Measurements from ENCODE around the gene PATJ.

Gene PATJ

DNA sequence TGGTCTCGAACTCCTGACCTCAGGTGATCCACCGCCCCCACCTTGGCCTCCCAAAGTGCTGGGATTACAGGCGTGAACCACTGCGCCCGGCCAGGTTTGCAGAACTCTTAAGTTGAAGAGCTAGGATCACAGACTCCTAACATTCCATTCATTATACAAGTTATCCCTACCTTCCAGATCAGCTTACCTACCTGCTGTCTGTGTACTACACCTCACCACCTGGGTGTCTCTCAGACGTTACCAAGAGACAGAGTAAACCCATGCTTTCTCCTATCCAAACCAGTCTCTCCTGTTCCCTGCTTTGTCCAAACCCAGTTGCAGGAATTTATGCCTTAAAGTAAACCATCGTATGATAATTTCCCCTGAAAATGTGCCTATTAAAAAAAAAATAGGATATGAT, 329.4 kb downstream of the PATJ start:
- no peak overlapping the region for H3K4me2 ChIP-seq (ENCODE audit: low read length)
- TF ChIP-seq, protein P1, sequence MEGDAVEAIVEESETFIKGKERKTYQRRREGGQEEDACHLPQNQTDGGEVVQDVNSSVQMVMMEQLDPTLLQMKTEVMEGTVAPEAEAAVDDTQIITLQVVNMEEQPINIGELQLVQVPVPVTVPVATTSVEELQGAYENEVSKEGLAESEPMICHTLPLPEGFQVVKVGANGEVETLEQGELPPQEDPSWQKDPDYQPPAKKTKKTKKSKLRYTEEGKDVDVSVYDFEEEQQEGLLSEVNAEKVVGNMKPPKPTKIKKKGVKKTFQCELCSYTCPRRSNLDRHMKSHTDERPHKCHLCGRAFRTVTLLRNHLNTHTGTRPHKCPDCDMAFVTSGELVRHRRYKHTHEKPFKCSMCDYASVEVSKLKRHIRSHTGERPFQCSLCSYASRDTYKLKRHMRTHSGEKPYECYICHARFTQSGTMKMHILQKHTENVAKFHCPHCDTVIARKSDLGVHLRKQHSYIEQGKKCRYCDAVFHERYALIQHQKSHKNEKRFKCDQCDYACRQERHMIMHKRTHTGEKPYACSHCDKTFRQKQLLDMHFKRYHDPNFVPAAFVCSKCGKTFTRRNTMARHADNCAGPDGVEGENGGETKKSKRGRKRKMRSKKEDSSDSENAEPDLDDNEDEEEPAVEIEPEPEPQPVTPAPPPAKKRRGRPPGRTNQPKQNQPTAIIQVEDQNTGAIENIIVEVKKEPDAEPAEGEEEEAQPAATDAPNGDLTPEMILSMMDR (IDR thresholded peaks at IDR 0.05) = no peak
- no peaks in the 10 kb centered on the region for H3K27me3 ChIP-seq (ENCODE audit: control insufficient read depth, insufficient read depth, low read length)
- H3K79me2 ChIP-seq = no peaks in the 10 kb centered on the region
- H2AFZ ChIP-seq = no peak overlapping the region
- H3K4me3 ChIP-seq (ENCODE audit: low read depth, low read length) = no peak overlapping the region
- H3K9me3 ChIP-seq (ENCODE audit: control insufficient read depth, low read length) = no peaks in the 10 kb centered on the region
- peaks cover 4% of the 10 kb centered on the region for H3K4me1 ChIP-seq
- no peaks in the 10 kb centered on the region for H3K36me3 ChIP-seq (ENCODE audit: control insufficient read depth, insufficient read depth, low read length)
- H3K9ac ChIP-seq = no peak overlapping the region
- no peak overlapping the region for H3K27ac ChIP-seq

DNA sequence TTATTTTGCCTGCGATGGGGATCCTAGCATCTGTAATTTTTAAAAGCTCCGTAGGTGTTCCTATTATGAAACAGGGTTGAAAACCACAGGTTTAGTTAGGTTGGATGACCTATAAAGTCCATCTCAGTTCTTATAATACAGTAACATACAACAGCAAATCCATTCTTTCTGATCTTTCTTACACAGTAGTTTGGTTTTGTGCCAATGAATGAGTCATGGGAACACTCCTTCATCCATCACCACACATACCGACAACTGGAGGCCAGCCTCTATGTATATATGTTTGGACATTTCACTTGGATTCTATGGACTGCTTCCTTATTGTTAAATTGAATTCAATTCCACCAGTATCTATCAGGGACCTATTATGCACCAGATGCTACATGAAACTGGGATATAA, 334.0 kb downstream of the PATJ start:
- H3K4me2 ChIP-seq (ENCODE audit: low read length) = no peak overlapping the region
- H3K9ac ChIP-seq = no peak overlapping the region
- TF ChIP-seq, protein P1 (IDR thresholded peaks at IDR 0.05) = no peak
- no peak overlapping the region for H2AFZ ChIP-seq
- H3K36me3 ChIP-seq (ENCODE audit: control insufficient read depth, insufficient read depth, low read length) = no peaks in the 10 kb centered on the region
- no peaks in the 10 kb centered on the region for H3K27me3 ChIP-seq (ENCODE audit: control insufficient read depth, insufficient read depth, low read length)
- no peaks in the 10 kb centered on the region for H3K9me3 ChIP-seq (ENCODE audit: control insufficient read depth, low read length)
- no peaks in the 10 kb centered on the region for H3K79me2 ChIP-seq
- no peak overlapping the region for H3K4me3 ChIP-seq (ENCODE audit: low read depth, low read length)
- H3K27ac ChIP-seq = no peak overlapping the region
- no peaks in the 10 kb centered on the region for H3K4me1 ChIP-seq

DNA sequence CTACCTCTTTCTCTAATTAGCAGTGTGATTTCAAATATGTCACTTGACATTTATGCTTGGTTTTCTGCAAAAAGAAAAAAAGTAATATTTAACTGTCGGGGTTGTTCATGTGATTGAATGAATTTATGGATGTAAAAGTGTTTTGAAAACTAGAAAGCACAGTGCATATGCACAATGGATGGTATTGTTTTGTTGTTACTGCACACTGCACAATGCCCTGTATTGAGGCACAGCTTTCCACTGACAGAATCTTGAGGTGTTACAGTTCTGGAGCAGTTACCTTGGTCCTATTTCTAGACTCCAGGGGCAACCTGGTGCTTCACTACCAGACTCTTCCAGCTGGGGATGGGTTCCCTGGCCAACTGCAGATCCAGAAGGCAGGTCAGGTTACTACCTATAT, 335.5 kb downstream of the PATJ start:
- no peak overlapping the region for H3K4me3 ChIP-seq (ENCODE audit: low read depth, low read length)
- TF ChIP-seq, protein P1 (IDR thresholded peaks at IDR 0.05) = no peak

DNA sequence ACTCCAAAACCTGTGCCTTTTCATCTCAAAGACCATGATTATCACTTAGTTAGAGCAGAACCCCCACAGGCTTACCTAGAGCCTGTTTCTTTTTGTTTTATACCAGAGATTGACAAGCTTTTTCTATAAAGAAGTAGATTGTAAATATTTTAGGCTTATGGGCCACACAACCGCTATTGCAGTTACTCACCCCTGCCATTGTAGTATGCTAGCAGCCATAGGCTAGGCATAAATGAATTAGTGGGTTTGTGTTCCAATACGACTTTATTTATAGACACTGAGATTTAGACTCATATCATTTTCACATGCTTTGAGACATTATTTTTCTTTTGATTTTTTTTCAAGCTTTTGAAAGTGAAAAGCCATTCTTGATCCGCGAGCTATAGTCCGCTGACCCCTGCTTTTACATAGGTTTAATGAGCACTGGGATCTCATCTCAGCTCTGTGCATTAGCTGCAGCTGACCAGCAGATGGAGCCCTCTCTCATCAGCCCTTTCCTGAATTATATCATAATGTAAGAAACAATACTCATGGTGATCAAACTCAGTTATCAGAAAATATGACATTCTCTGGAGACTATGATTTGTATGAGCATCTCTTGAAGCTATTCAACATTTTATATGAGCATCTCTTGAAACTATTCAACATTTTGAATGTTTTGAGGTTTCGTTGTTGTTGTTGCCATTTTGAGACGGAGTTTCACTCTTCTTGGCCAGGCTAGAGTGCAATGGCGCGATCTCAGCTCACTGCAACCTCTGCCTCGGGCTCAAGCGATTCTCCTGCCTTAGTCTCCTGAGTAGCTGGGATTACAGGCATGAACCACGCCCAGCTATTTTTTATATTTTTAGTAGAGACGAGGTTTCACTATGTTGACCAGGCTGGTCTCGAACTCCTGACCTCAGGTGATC, 340.4 kb downstream of the PATJ start:
- Histone ChIP-seq H3K9me3 (ENCODE audit: control insufficient read depth, low read length) (no peaks in the 10 kb centered on the region), H3K4me3 (ENCODE audit: low read depth, low read length) (no peak overlapping the region), H3K27me3 (ENCODE audit: control insufficient read depth, insufficient read depth, low read length) (no peaks in the 10 kb centered on the region), H3K9ac (no peak overlapping the region), H2AFZ (no peak overlapping the region), H3K36me3 (ENCODE audit: control insufficient read depth, insufficient read depth, low read length) (no peaks in the 10 kb centered on the region), H3K27ac (no peak overlapping the region), H3K79me2 (no peaks in the 10 kb centered on the region), H3K4me1 (no peaks in the 10 kb centered on the region), H3K4me2 (ENCODE audit: low read length) (no peak overlapping the region)
- TF ChIP-seq, protein P1 (IDR thresholded peaks at IDR 0.05) = peak; percentile 70

More for the DNA sequence above, 335.5 kb downstream of the PATJ start:
- Histone ChIP-seq H3K9me3 (ENCODE audit: control insufficient read depth, low read length) (no peaks in the 10 kb centered on the region), H3K79me2 (no peaks in the 10 kb centered on the region), H3K4me1 (no peaks in the 10 kb centered on the region), H3K36me3 (ENCODE audit: control insufficient read depth, insufficient read depth, low read length) (no peaks in the 10 kb centered on the region), H3K4me2 (ENCODE audit: low read length) (no peak overlapping the region), H3K9ac (no peak overlapping the region), H3K27ac (no peak overlapping the region), H2AFZ (no peak overlapping the region), H3K27me3 (ENCODE audit: control insufficient read depth, insufficient read depth, low read length) (no peaks in the 10 kb centered on the region)
